Measurements from ENCODE around the gene RNH1.
A peak's percentile ranks its signal among the peaks of the same experiment; 100 is the strongest.

RNH1 gene

GRCh38 chr11:536841-537621 is 30.0 kb upstream of the RNH1 start, which contains the start of gene LRRC56:
Gene LRRC56 (plus strand): TSS chr11:537527. CDS start chr11:540685, 3,158 bp downstream.
- DNase-seq, result peak; percentile 33

GRCh38 chr11:535519-536454 is 28.7 kb upstream of the RNH1 start, which contains the start of gene HRAS:
Gene HRAS (minus strand): TSS chr11:535576.
- no peak for DNase-seq

- no peak for DNase-seq
Observed at GRCh38 chr11:535210-535518, 28.1 kb upstream of the RNH1 start.

GRCh38 chr11:534396-535209 is 27.6 kb upstream of the RNH1 start:
- no peak for DNase-seq

- DNase-seq, result no peak
Observed at GRCh38 chr11:533586-534395, 26.7 kb upstream of the RNH1 start.

- no peak for DNase-seq
Observed at GRCh38 chr11:532986-533585, 26.0 kb upstream of the RNH1 start.

- DNase-seq, result no peak
Observed at GRCh38 chr11:532527-532985, 25.5 kb upstream of the RNH1 start.

GRCh38 chr11:531919-532526 is 25.0 kb upstream of the RNH1 start:
- DNase-seq, result no peak

GRCh38 chr11:530960-531831 is 24.2 kb upstream of the RNH1 start:
- DNase-seq, result no peak

- no peak for DNase-seq
Observed at GRCh38 chr11:529728-530411, 22.8 kb upstream of the RNH1 start.

- no peak for DNase-seq
Observed at GRCh38 chr11:528815-529727, 22.0 kb upstream of the RNH1 start.

- DNase-seq, result no peak
Observed at GRCh38 chr11:528166-528814, 21.2 kb upstream of the RNH1 start.

GRCh38 chr11:526192-526591 is 19.1 kb upstream of the RNH1 start:
- DNase-seq, result no peak

- no peak for DNase-seq
Observed at GRCh38 chr11:521177-521688, 14.2 kb upstream of the RNH1 start.

- DNase-seq, result no peak
Observed at GRCh38 chr11:520428-521176, 13.6 kb upstream of the RNH1 start.

GRCh38 chr11:518463-519202 is 11.6 kb upstream of the RNH1 start:
- peak; percentile 45 for DNase-seq
